ENCODE data around the gene ADGRG1. TPM values are rescaled to one million over a fixed set of nuclear protein-coding genes. Genes with fewer than 3 reads are reported as not detected.

The ADGRG1 gene
- total and polyA plus RNA-seq, 2 donors (not counting 1 experiment from before 2014, with no cell fraction given) = 1.6 to 1.8 TPM

- H3K79me2 ChIP-seq (ENCODE audit: control insufficient read depth, insufficient read depth, low read length) = no peaks in the 10 kb centered on the region
- TF ChIP-seq EZH2 (IDR thresholded peaks at IDR 0.05; ENCODE audit: low read length, missing control alignments) (no peak), CTCF (conservative IDR thresholded peaks at IDR 0.05 in 1 of 2, IDR thresholded peaks at IDR 0.05 in 1 of 2; ENCODE audit: low read depth in 1 of 2, low read length in 2 of 2) (no peak)
- H3K9ac ChIP-seq (ENCODE audit: insufficient read depth, low read length) = no peak overlapping the region
- no peak for DNase-seq (ENCODE audit: low read depth in 2 of 2)
- peaks cover 9% of the 10 kb centered on the region for H3K4me1 ChIP-seq (ENCODE audit: control insufficient read depth, extremely low read depth, insufficient read depth, low read length)
- no peaks in the 10 kb centered on the region for H3K27me3 ChIP-seq (ENCODE audit: control insufficient read depth, insufficient read depth, low read length)
- H3K27ac ChIP-seq (ENCODE audit: insufficient read depth, low read length) = no peak overlapping the region
- no peaks in the 10 kb centered on the region for H3K9me3 ChIP-seq (ENCODE audit: control insufficient read depth, insufficient read depth, low read depth, low read length)
- H2AFZ ChIP-seq (ENCODE audit: low read length) = no peak overlapping the region
- no peaks in the 10 kb centered on the region for H3K36me3 ChIP-seq (ENCODE audit: control insufficient read depth, insufficient read depth, low read length)
- no peak overlapping the region for H3K4me3 ChIP-seq (replicated peaks in 1 of 4; ENCODE audit: control extremely low read depth in 1 of 4, insufficient read depth in 1 of 4, low read depth in 3 of 4, low read length in 4 of 4)
- no peak overlapping the region for H3K4me2 ChIP-seq (ENCODE audit: extremely low read depth, insufficient read depth, low read length)
- H4K20me1 ChIP-seq (ENCODE audit: control insufficient read depth, extremely low read depth, insufficient read depth, low read length) = no peaks in the 10 kb centered on the region
Observed at GRCh38 chr16:57637424-57637823, 9.0 kb downstream of the ADGRG1 start.

DNA sequence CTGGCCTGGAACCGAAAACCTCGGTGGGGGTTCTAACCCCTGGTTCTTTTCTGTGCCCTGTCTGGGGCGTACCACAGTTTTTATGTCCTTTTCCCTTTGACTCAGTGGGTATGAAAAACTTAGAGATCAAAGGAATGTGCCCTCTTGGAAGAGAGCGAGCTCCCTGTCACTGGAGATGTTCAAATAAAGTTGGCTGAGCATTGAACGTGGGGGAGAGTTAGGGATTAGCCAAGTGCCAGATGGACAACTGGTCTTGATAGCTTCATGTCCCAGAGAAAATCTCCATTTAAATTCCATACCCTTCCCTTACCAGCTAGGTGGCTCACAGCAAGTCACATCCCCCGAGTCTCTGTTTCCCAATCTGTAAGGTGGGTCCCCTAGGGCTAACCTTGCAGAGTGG lies 9.5 kb downstream of the ADGRG1 start:
- H3K4me2 ChIP-seq (ENCODE audit: extremely low read depth, insufficient read depth, low read length) = no peak overlapping the region
- H3K27me3 ChIP-seq (ENCODE audit: control insufficient read depth, insufficient read depth, low read length) = no peaks in the 10 kb centered on the region
- no peaks in the 10 kb centered on the region for H4K20me1 ChIP-seq (ENCODE audit: control insufficient read depth, extremely low read depth, insufficient read depth, low read length)
- no peaks in the 10 kb centered on the region for H3K9me3 ChIP-seq (ENCODE audit: control insufficient read depth, insufficient read depth, low read depth, low read length)
- H3K4me1 ChIP-seq (ENCODE audit: control insufficient read depth, extremely low read depth, insufficient read depth, low read length) = peaks cover 10% of the 10 kb centered on the region
- no peak for DNase-seq (ENCODE audit: low read depth in 2 of 2)
- H2AFZ ChIP-seq (ENCODE audit: low read length) = no peak overlapping the region
- H3K36me3 ChIP-seq (ENCODE audit: control insufficient read depth, insufficient read depth, low read length) = no peaks in the 10 kb centered on the region
- TF ChIP-seq CTCF (conservative IDR thresholded peaks at IDR 0.05 in 1 of 2, IDR thresholded peaks at IDR 0.05 in 1 of 2; ENCODE audit: low read depth in 1 of 2, low read length in 2 of 2) = no peak
- no peak for TF ChIP-seq EZH2 (IDR thresholded peaks at IDR 0.05; ENCODE audit: low read length, missing control alignments)
- no peak overlapping the region for H3K27ac ChIP-seq (ENCODE audit: insufficient read depth, low read length)
- H3K4me3 ChIP-seq (replicated peaks in 1 of 4; ENCODE audit: control extremely low read depth in 1 of 4, insufficient read depth in 1 of 4, low read depth in 3 of 4, low read length in 4 of 4) = no peak overlapping the region
- H3K9ac ChIP-seq (ENCODE audit: insufficient read depth, low read length) = no peak overlapping the region
- no peaks in the 10 kb centered on the region for H3K79me2 ChIP-seq (ENCODE audit: control insufficient read depth, insufficient read depth, low read length)

- Histone ChIP-seq H3K9me3 (ENCODE audit: control insufficient read depth, insufficient read depth, low read depth, low read length) (no peaks in the 10 kb centered on the region), H3K4me2 (ENCODE audit: extremely low read depth, insufficient read depth, low read length) (no peak overlapping the region), H3K79me2 (ENCODE audit: control insufficient read depth, insufficient read depth, low read length) (no peaks in the 10 kb centered on the region), H3K27ac (ENCODE audit: insufficient read depth, low read length) (no peak overlapping the region), H3K9ac (ENCODE audit: insufficient read depth, low read length) (no peak overlapping the region), H3K36me3 (ENCODE audit: control insufficient read depth, insufficient read depth, low read length) (no peaks in the 10 kb centered on the region), H2AFZ (ENCODE audit: low read length) (no peak overlapping the region), H3K4me1 (ENCODE audit: control insufficient read depth, extremely low read depth, insufficient read depth, low read length) (peaks cover 13% of the 10 kb centered on the region), H4K20me1 (ENCODE audit: control insufficient read depth, extremely low read depth, insufficient read depth, low read length) (no peaks in the 10 kb centered on the region), H3K27me3 (ENCODE audit: control insufficient read depth, insufficient read depth, low read length) (no peaks in the 10 kb centered on the region), H3K4me3 (replicated peaks in 1 of 4; ENCODE audit: control extremely low read depth in 1 of 4, insufficient read depth in 1 of 4, low read depth in 3 of 4, low read length in 4 of 4) (no peak overlapping the region)
- TF ChIP-seq CTCF (conservative IDR thresholded peaks at IDR 0.05 in 1 of 2, IDR thresholded peaks at IDR 0.05 in 1 of 2; ENCODE audit: low read depth in 1 of 2, low read length in 2 of 2) (no peak), EZH2 (IDR thresholded peaks at IDR 0.05; ENCODE audit: low read length, missing control alignments) (no peak)
- no peak for DNase-seq (ENCODE audit: low read depth in 2 of 2)
Observed at GRCh38 chr16:57638381-57638780, 10.0 kb downstream of the ADGRG1 start.
